HG03521 (cell line): ENCODE measurements around the gene BCORL1.

Experiments used
- ATAC-seq: cut with Tn5 transposase; IDR thresholded peaks from one replicate; pipeline ENCODE4 v1.9.1; 2021; ENCODE audit warnings: mild to moderate bottlenecking, moderate library complexity; ENCODE audit not compliant: unreplicated experiment

The BCORL1 gene

GRCh38 chrX:129963729-129964128 lies 18.7 kb upstream of the BCORL1 start:
- ATAC-seq: no peak

- no peak for ATAC-seq
Observed at GRCh38 chrX:129965166-129965565, 17.3 kb upstream of the BCORL1 start.

- ATAC-seq: no peak
Observed at GRCh38 chrX:129968968-129969367, 13.5 kb upstream of the BCORL1 start.

- ATAC-seq: no peak
Observed at GRCh38 chrX:129976441-129976840, 6.0 kb upstream of the BCORL1 start.

- no peak for ATAC-seq
Observed at GRCh38 chrX:129979207-129979920, 3.1 kb upstream of the BCORL1 start.

- ATAC-seq: no peak
Observed at GRCh38 chrX:129980001-129980401, 2.4 kb upstream of the BCORL1 start.

GRCh38 chrX:129980540-129981199 lies 1.8 kb upstream of the BCORL1 start:
- ATAC-seq: no peak

GRCh38 chrX:129981200-129981553 lies 1.3 kb upstream of the BCORL1 start:
- ATAC-seq: no peak

GRCh38 chrX:129981752-129982299 lies 609 bp upstream of the BCORL1 start:
- no peak for ATAC-seq

- ATAC-seq: no peak
Observed at GRCh38 chrX:129983575-129984110, 1.2 kb downstream of the BCORL1 start.

GRCh38 chrX:129984111-129984958 lies 1.9 kb downstream of the BCORL1 start:
- ATAC-seq: no peak

GRCh38 chrX:129987871-129988270 lies 5.4 kb downstream of the BCORL1 start:
- ATAC-seq: no peak

GRCh38 chrX:129992181-129992580 lies 9.7 kb downstream of the BCORL1 start:
- ATAC-seq: no peak

- ATAC-seq: no peak
Observed at GRCh38 chrX:129996120-129996519, 13.7 kb downstream of the BCORL1 start.

- ATAC-seq: no peak
Observed at GRCh38 chrX:129997086-129997485, 14.7 kb downstream of the BCORL1 start.

- ATAC-seq: no peak
Observed at GRCh38 chrX:129998021-129998420, 15.6 kb downstream of the BCORL1 start.

- no peak for ATAC-seq
Observed at GRCh38 chrX:130001893-130002292, 19.5 kb downstream of the BCORL1 start.

GRCh38 chrX:130002541-130002940 lies 20.1 kb downstream of the BCORL1 start:
- no peak for ATAC-seq

GRCh38 chrX:130005089-130005807 lies 22.8 kb downstream of the BCORL1 start:
- no peak for ATAC-seq

- ATAC-seq: no peak
Observed at GRCh38 chrX:130009658-130010223, 27.3 kb downstream of the BCORL1 start.
